T-cell (primary cell): ENCODE results near the gene ABTB2. TPM values are rescaled to one million over a fixed set of nuclear protein-coding genes. Genes with fewer than 3 reads are reported as not detected.

Source experiments
- ATAC-seq, 4 experiments: fragments of 200-7000 bp in 3 of 4; fragments of 150-1000 bp in 1 of 4; cut with Tn5 transposase; replicated peaks in 1 of 4; 1 replicate in 3 of 4; 2 replicates in 1 of 4; pipeline ENCODE4 v1.10.0; 2021; ENCODE audit warnings: moderate library complexity in 3 of 4, mild to moderate bottlenecking in 2 of 4, moderate number of reproducible peaks in 1 of 4
- CTCF ChIA-PET, 2 donors: fragments of 300-600 bp; sonication (Branson Sonifier 250); formaldehyde crosslinking; loops; one replicate each; lab custom pipeline; 2022; ENCODE audit warnings: antibody characterized with exemption in 2 of 2; lab: Charles Lee
- POLR2A ChIA-PET, 2 donors: fragments of 300-600 bp; sonication (Branson Sonifier 250); formaldehyde crosslinking; loops; one replicate each; lab custom pipeline; 2022; ENCODE audit warnings: antibody characterized with exemption in 2 of 2; lab: Charles Lee
- DNase-seq, 35 experiments: peaks; one replicate each; pipeline versions ENCODE4 v3.0.0 to v3.0.0-alpha.2; 2013 to 2023
- H3K27ac ChIP-seq: one replicate; pipeline ENCODE4 v1.5.1; 2013; ENCODE audit warnings: low read length
- H3K27me3 ChIP-seq, 2 experiments: replicated peaks in 1 of 2; 1 replicate in 1 of 2; 2 replicates in 1 of 2; pipeline versions ENCODE4 v1.6.1 to v1.7.0; 2013; ENCODE audit warnings: low read length in 1 of 2, mixed read lengths in 1 of 2; ENCODE audit not compliant: control insufficient read depth in 2 of 2, insufficient read depth in 2 of 2; ENCODE audit errors: extremely low read depth in 1 of 2
- H3K36me3 ChIP-seq, 2 donors: 1 replicate in 1 of 2; 2 replicates in 1 of 2; pipeline versions ENCODE4 v1.6.1 to v1.7.0; 2013; ENCODE audit warnings: low read length in 1 of 2; ENCODE audit not compliant: control insufficient read depth in 2 of 2, insufficient read depth in 1 of 2; ENCODE audit errors: extremely low read depth in 1 of 2
- H3K4me1 ChIP-seq, 2 experiments: 1 replicate in 1 of 2; 2 replicates in 1 of 2; pipeline versions ENCODE4 v1.6.1 to v1.7.0; 2013; ENCODE audit warnings: low read length in 2 of 2, mixed read lengths in 1 of 2; ENCODE audit not compliant: insufficient read depth in 2 of 2, control insufficient read depth in 1 of 2; ENCODE audit errors: extremely low read depth in 1 of 2
- H3K4me3 ChIP-seq, 2 donors: 1 replicate in 1 of 2; 2 replicates in 1 of 2; pipeline versions ENCODE4 v1.5.1 to v1.7.0; 2013; ENCODE audit warnings: mild to moderate bottlenecking in 2 of 2, low read length in 1 of 2, moderate library complexity in 1 of 2; ENCODE audit not compliant: control insufficient read depth in 1 of 2; ENCODE audit errors: extremely low read depth in 1 of 2
- H3K9me3 ChIP-seq: 2 replicates; pipeline ENCODE4 v1.7.0; 2013
- H3K27ac Mint-ChIP-seq, 2 donors: one replicate each; pipeline ENCODE4 v1.8.0; 2020 to 2021; ENCODE audit warnings: mild to moderate bottlenecking in 2 of 2, mixed read lengths in 2 of 2
- H3K27me3 Mint-ChIP-seq, 2 donors: one replicate each; pipeline ENCODE4 v1.8.0; 2021 to 2022; ENCODE audit warnings: mixed read lengths in 2 of 2
- H3K36me3 Mint-ChIP-seq: one replicate; pipeline ENCODE4 v1.8.0; 2021; ENCODE audit warnings: mixed read lengths
- H3K4me1 Mint-ChIP-seq, 3 donors: one replicate each; pipeline ENCODE4 v1.8.0; 2020 to 2022; ENCODE audit warnings: mixed read lengths in 3 of 3, mild to moderate bottlenecking in 1 of 3
- H3K4me3 Mint-ChIP-seq, 3 donors: one replicate each; pipeline ENCODE4 v1.8.0; 2020 to 2022; ENCODE audit warnings: mild to moderate bottlenecking in 3 of 3, mixed read lengths in 3 of 3, moderate library complexity in 3 of 3
- H3K9me3 Mint-ChIP-seq, 3 donors: one replicate each; pipeline ENCODE4 v1.8.0; 2020 to 2022; ENCODE audit warnings: mixed read lengths in 3 of 3
- WGBS: methylation state at CpG from one replicate; pipeline ENCODE4 v1.1.5; 2013; ENCODE audit warnings: missing lambda C conversion rate; ENCODE audit not compliant: insufficient coverage; 5-methylcytosine and 5-hydroxymethylcytosine counted together
- total RNA-seq, 35 experiments: library from RNA in 6 of 35; stranded (reverse) in 6 of 35; fragments of 120-200 nt in 1 of 35; gene quantifications; one replicate each; pipeline versions ENCODE4 v1.2.1 to v1.2.4 and lab custom pipeline; 2013 to 2026

The ABTB2 gene
- total RNA-seq, 5 donors from 2014 or later (not counting 1 experiment from before 2014, with no cell fraction given) = 0.50 to 0.93 (median 0.82) TPM

GRCh38 chr11:34329876-34330275 lies 27.9 kb downstream of the ABTB2 start:
- no peaks in the 10 kb centered on the region for H3K36me3 ChIP-seq
- no peak overlapping the region for H3K4me3 ChIP-seq
- CTCF ChIA-PET = interaction anchor here in 1 of 2 donors (0.8 kb wide), 1 partner anchor 169 kb away, joined by 3 read pairs; no protein-coding TSS in a partner anchor
- Mint-ChIP-seq H3K27ac (no peak overlapping the region), H3K4me1 (no peaks in the 10 kb centered on the region), H3K4me3 (no peak overlapping the region), H3K27me3 (peaks cover 5 to 10% of the 10 kb centered on the region in 2 donors), H3K36me3 (no peaks in the 10 kb centered on the region), H3K9me3 (no peaks in the 10 kb centered on the region)
- H3K27me3 ChIP-seq = peaks cover 0 to 3% of the 10 kb centered on the region in 2 experiments
- no peak for DNase-seq
- 100% methylated on average over 1 of the region's 2 CpGs for WGBS
- no peaks in the 10 kb centered on the region for H3K4me1 ChIP-seq
- no peak overlapping the region for H3K27ac ChIP-seq
- POLR2A ChIA-PET = no interaction called here
- no peaks in the 10 kb centered on the region for H3K9me3 ChIP-seq
- ATAC-seq = no peak

- H3K4me3 Mint-ChIP-seq = no peak overlapping the region
- ChIA-PET POLR2A (no interaction called here), CTCF (no interaction called here)
- DNase-seq (no peak), ATAC-seq (no peak)
- Histone ChIP-seq H3K36me3 (no peaks in the 10 kb centered on the region), H3K27me3 (peaks cover 0 to 7% of the 10 kb centered on the region in 2 experiments), H3K4me3 (no peak overlapping the region), H3K4me1 (no peaks in the 10 kb centered on the region), H3K27ac (no peak overlapping the region), H3K9me3 (no peaks in the 10 kb centered on the region)
- H3K27ac Mint-ChIP-seq = no peak overlapping the region
- no peaks in the 10 kb centered on the region for H3K4me1 Mint-ChIP-seq
- WGBS = 100% methylated on average over 1 of the region's 4 CpGs
- H3K36me3 Mint-ChIP-seq = no peaks in the 10 kb centered on the region
- no peaks in the 10 kb centered on the region for H3K9me3 Mint-ChIP-seq
- peaks cover 6 to 11% of the 10 kb centered on the region in 2 donors for H3K27me3 Mint-ChIP-seq
These were observed 29.2 kb downstream of the ABTB2 start for GRCh38 chr11:34328632-34328910.

- Mint-ChIP-seq H3K4me1 (no peaks in the 10 kb centered on the region), H3K4me3 (no peak overlapping the region), H3K27ac (no peak overlapping the region), H3K27me3 (peaks cover 5 to 11% of the 10 kb centered on the region in 2 donors), H3K36me3 (no peaks in the 10 kb centered on the region), H3K9me3 (no peaks in the 10 kb centered on the region)
- ChIA-PET CTCF (no interaction called here), POLR2A (no interaction called here)
- H3K4me3 ChIP-seq = no peak overlapping the region
- no peaks in the 10 kb centered on the region for H3K9me3 ChIP-seq
- no peak overlapping the region for H3K27ac ChIP-seq
- DNase-seq (no peak), ATAC-seq (no peak)
- H3K27me3 ChIP-seq = peaks cover 0 to 7% of the 10 kb centered on the region in 2 experiments
- H3K4me1 ChIP-seq = no peaks in the 10 kb centered on the region
- no peaks in the 10 kb centered on the region for H3K36me3 ChIP-seq
- 100% methylated on average over 2 of the region's 7 CpGs for WGBS
These were observed 29.8 kb downstream of the ABTB2 start for GRCh38 chr11:34327804-34328631.

GRCh38 chr11:34324466-34324865 lies 33.3 kb downstream of the ABTB2 start:
- peaks cover 0 to 7% of the 10 kb centered on the region in 2 experiments for H3K27me3 ChIP-seq
- Mint-ChIP-seq H3K27ac (no peak overlapping the region), H3K9me3 (no peaks in the 10 kb centered on the region), H3K27me3 (peaks cover 3 to 5% of the 10 kb centered on the region in 2 donors), H3K4me3 (no peak overlapping the region), H3K36me3 (no peaks in the 10 kb centered on the region), H3K4me1 (no peaks in the 10 kb centered on the region)
- H3K4me1 ChIP-seq = no peaks in the 10 kb centered on the region
- H3K36me3 ChIP-seq = no peaks in the 10 kb centered on the region
- no peak overlapping the region for H3K27ac ChIP-seq
- H3K4me3 ChIP-seq = no peak overlapping the region
- no peak for DNase-seq
- WGBS = 85% methylated on average over 3 of the region's 3 CpGs
- CTCF ChIA-PET = no interaction called here
- no peaks in the 10 kb centered on the region for H3K9me3 ChIP-seq
- ATAC-seq = no peak
- POLR2A ChIA-PET = no interaction called here

GRCh38 chr11:34323601-34324000 lies 34.2 kb downstream of the ABTB2 start:
- Mint-ChIP-seq H3K9me3 (no peaks in the 10 kb centered on the region), H3K27ac (no peak overlapping the region), H3K4me1 (no peaks in the 10 kb centered on the region), H3K36me3 (no peaks in the 10 kb centered on the region), H3K4me3 (no peak overlapping the region), H3K27me3 (peaks cover 3 to 5% of the 10 kb centered on the region in 2 donors)
- ATAC-seq = no peak
- no peak for DNase-seq
- no peaks in the 10 kb centered on the region for H3K36me3 ChIP-seq
- no peaks in the 10 kb centered on the region for H3K4me1 ChIP-seq
- WGBS = no CpG with 5 or more reads among the region's 2 CpGs
- H3K27ac ChIP-seq = no peak overlapping the region
- no peaks in the 10 kb centered on the region for H3K9me3 ChIP-seq
- ChIA-PET POLR2A (interaction anchor here in 1 of 2 donors (0.6 kb wide), 1 partner anchor 611 kb away, joined by 4 read pairs; no protein-coding TSS in a partner anchor), CTCF (no interaction called here)
- H3K4me3 ChIP-seq = no peak overlapping the region
- peaks cover 0 to 7% of the 10 kb centered on the region in 2 experiments for H3K27me3 ChIP-seq

GRCh38 chr11:34318111-34319037 lies 39.4 kb downstream of the ABTB2 start:
- Histone ChIP-seq H3K27me3 (no peaks in the 10 kb centered on the region), H3K9me3 (no peaks in the 10 kb centered on the region), H3K4me3 (no peak overlapping the region), H3K4me1 (peaks cover 4 to 5% of the 10 kb centered on the region in 2 experiments), H3K36me3 (no peaks in the 10 kb centered on the region), H3K27ac (no peak overlapping the region)
- Mint-ChIP-seq H3K27me3 (peaks cover under 1 to 5% of the 10 kb centered on the region in 2 donors), H3K36me3 (no peaks in the 10 kb centered on the region), H3K4me3 (no peak overlapping the region), H3K27ac (no peak overlapping the region), H3K9me3 (no peaks in the 10 kb centered on the region), H3K4me1 (peaks cover 2 to 7% (median 5%) of the 10 kb centered on the region in 3 donors)
- WGBS = 78% methylated on average over 1 of the region's 4 CpGs
- CTCF ChIA-PET = no interaction called here
- no peak for ATAC-seq
- POLR2A ChIA-PET = no interaction called here
- no peak for DNase-seq
